ENCODE data around the gene WDR19. TPM values are rescaled to one million over a fixed set of nuclear protein-coding genes. Genes with fewer than 3 reads are reported as not detected.
A peak's percentile ranks its signal among the peaks of the same experiment; 100 is the strongest.

WDR19 gene
- polyA plus RNA-seq, 4 donors = 3.4 to 18.7 (median 9.2) TPM

DNA sequence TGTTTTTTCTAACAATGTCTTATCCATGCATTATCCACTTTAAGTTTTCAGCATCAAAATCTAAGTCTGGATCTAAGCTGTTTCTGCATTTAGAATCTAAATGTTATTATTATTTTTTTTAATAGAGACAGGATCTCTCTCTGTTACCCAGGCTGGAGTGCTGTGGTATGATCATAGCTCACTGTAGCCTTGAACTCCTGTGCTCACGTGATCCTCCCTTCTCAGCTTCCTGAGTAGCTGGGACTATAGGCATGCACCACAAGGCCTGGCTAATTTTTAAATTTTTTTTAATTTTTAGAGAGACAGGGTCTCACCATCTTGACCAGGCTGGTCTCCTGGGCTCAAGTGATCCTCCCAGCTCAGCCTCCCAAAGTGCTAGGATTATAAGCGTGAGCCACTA lies 52.7 kb downstream of the WDR19 start:
- Histone ChIP-seq H3K4me1 (ENCODE audit: control insufficient read depth in 3 of 3, insufficient read depth in 2 of 3, low read depth in 1 of 3, low read length in 2 of 3) (peaks cover 0 to 20% (median 0%) of the 10 kb centered on the region in 3 donors), H3K4me3 (ENCODE audit: low read depth in 1 of 3, low read length in 3 of 3) (no peak overlapping the region), H3K27me3 (ENCODE audit: control insufficient read depth in 3 of 3, insufficient read depth in 3 of 3, low read length in 3 of 3) (no peaks in the 10 kb centered on the region), H3K36me3 (ENCODE audit: control insufficient read depth in 3 of 3, insufficient read depth in 2 of 3, low read depth in 1 of 3, low read length in 3 of 3) (peaks cover 0 to 10% (median 3%) of the 10 kb centered on the region in 3 donors), H3K9me3 (ENCODE audit: control insufficient read depth in 2 of 2, insufficient read depth in 1 of 2, low read depth in 1 of 2, low read length in 1 of 2) (no peaks in the 10 kb centered on the region), H3K27ac (ENCODE audit: low read depth in 1 of 3, low read length in 2 of 3) (no peak overlapping the region)
- FAIRE-seq (no peak), DNase-seq (no peak)
- 92 to 97% (median 93%) methylated on average over 2 of the region's 2 CpGs for WGBS, 3 donors

DNA sequence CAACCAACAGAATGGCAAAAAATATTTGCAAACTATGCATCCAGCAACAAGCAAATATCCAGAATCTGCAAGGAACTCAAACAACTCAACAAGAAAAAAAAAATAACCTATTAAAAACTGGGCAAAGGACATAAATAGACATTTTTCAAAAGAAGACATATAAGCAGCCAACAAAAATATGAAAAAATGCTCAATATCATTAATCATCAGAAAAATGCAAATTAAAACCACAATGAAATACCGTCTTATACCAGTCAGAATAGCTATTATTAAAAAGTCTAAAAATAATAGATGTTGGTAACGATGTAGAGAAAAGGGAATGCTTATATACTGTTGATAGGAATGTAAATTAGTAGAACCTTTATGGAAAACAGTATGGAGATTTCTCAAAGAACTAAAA lies 53.4 kb downstream of the WDR19 start:
- 93 to 95% (median 94%) methylated on average over 2 of the region's 2 CpGs for WGBS, 3 donors
- Histone ChIP-seq H3K27me3 (ENCODE audit: control insufficient read depth in 3 of 3, insufficient read depth in 3 of 3, low read length in 3 of 3) (no peaks in the 10 kb centered on the region), H3K4me3 (ENCODE audit: low read depth in 1 of 3, low read length in 3 of 3) (no peak overlapping the region), H3K9me3 (ENCODE audit: control insufficient read depth in 2 of 2, insufficient read depth in 1 of 2, low read depth in 1 of 2, low read length in 1 of 2) (no peaks in the 10 kb centered on the region), H3K27ac (ENCODE audit: low read depth in 1 of 3, low read length in 2 of 3) (no peak overlapping the region), H3K4me1 (ENCODE audit: control insufficient read depth in 3 of 3, insufficient read depth in 2 of 3, low read depth in 1 of 3, low read length in 2 of 3) (peaks cover 0 to 20% (median 0%) of the 10 kb centered on the region in 3 donors), H3K36me3 (ENCODE audit: control insufficient read depth in 3 of 3, insufficient read depth in 2 of 3, low read depth in 1 of 3, low read length in 3 of 3) (peaks cover 0 to 8% (median 3%) of the 10 kb centered on the region in 3 donors)
- DNase-seq (no peak), FAIRE-seq (peak; percentile 73)

DNA sequence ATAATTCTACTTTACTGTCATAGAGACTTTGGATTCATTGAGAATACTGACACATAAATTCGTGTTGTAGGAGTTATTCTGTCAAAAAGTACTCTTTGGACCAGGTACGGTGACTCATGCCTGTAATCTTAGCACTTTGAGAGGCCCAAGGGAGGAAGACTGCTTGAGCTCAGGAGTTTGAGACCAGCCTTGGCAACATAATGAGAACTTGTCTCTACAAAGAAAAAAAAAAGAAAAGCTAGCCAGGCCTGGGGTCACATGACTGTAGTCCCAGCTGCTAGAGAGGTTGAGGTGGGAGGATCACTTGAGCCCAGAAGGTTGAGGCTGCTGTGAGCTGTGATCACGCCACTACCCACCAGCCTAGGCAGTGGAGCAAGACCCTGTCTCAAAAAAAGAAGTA lies 54.9 kb downstream of the WDR19 start:
- Histone ChIP-seq H3K27me3 (ENCODE audit: control insufficient read depth in 3 of 3, insufficient read depth in 3 of 3, low read length in 3 of 3) (no peaks in the 10 kb centered on the region), H3K4me3 (ENCODE audit: low read depth in 1 of 3, low read length in 3 of 3) (no peak overlapping the region), H3K36me3 (ENCODE audit: control insufficient read depth in 3 of 3, insufficient read depth in 2 of 3, low read depth in 1 of 3, low read length in 3 of 3) (peaks cover 0 to 4% (median 3%) of the 10 kb centered on the region in 3 donors), H3K9me3 (ENCODE audit: control insufficient read depth in 2 of 2, insufficient read depth in 1 of 2, low read depth in 1 of 2, low read length in 1 of 2) (no peaks in the 10 kb centered on the region), H3K27ac (ENCODE audit: low read depth in 1 of 3, low read length in 2 of 3) (peak overlapping the region in 1 of 3 donors; percentile 70), H3K4me1 (ENCODE audit: control insufficient read depth in 3 of 3, insufficient read depth in 2 of 3, low read depth in 1 of 3, low read length in 2 of 3) (peaks cover 0 to 20% (median 0%) of the 10 kb centered on the region in 3 donors)
- FAIRE-seq (peak; percentile 68), DNase-seq (peak; percentile 79 to 85)
- WGBS, 3 donors = 42 to 71% (median 45%) methylated on average over 3 of the region's 3 CpGs

DNA sequence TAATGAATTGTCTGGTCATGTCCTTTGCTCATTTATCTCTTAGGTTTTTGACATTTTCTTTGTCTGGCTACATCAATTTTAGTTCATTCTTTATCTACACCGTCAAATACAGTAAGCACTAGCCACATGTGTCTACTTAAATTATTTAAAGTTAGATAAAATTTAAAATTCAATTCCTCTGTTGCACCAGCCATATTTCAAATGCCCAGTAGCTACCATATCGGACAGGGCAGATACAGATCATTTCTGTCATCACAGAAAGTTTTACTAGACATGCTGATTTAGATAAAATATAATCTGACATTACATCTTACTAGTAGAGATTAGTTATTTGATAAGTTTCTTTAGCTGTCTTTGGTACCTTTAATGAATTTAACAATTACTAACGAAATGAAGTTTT lies 61.1 kb downstream of the WDR19 start:
- FAIRE-seq (no peak), DNase-seq (no peak)
- Histone ChIP-seq H3K4me3 (ENCODE audit: low read depth in 1 of 3, low read length in 3 of 3) (no peak overlapping the region), H3K9me3 (ENCODE audit: control insufficient read depth in 2 of 2, insufficient read depth in 1 of 2, low read depth in 1 of 2, low read length in 1 of 2) (peaks cover 0 to 7% of the 10 kb centered on the region in 2 donors), H3K27ac (ENCODE audit: low read depth in 1 of 3, low read length in 2 of 3) (no peak overlapping the region), H3K27me3 (ENCODE audit: control insufficient read depth in 3 of 3, insufficient read depth in 3 of 3, low read length in 3 of 3) (no peaks in the 10 kb centered on the region), H3K36me3 (ENCODE audit: control insufficient read depth in 3 of 3, insufficient read depth in 2 of 3, low read depth in 1 of 3, low read length in 3 of 3) (peaks cover 0 to 15% (median 0%) of the 10 kb centered on the region in 3 donors), H3K4me1 (ENCODE audit: control insufficient read depth in 3 of 3, insufficient read depth in 2 of 3, low read depth in 1 of 3, low read length in 2 of 3) (peaks cover 0 to 3% (median 0%) of the 10 kb centered on the region in 3 donors)
- WGBS, 3 donors = 91 to 97% (median 96%) methylated on average over 3 of the region's 3 CpGs

DNA sequence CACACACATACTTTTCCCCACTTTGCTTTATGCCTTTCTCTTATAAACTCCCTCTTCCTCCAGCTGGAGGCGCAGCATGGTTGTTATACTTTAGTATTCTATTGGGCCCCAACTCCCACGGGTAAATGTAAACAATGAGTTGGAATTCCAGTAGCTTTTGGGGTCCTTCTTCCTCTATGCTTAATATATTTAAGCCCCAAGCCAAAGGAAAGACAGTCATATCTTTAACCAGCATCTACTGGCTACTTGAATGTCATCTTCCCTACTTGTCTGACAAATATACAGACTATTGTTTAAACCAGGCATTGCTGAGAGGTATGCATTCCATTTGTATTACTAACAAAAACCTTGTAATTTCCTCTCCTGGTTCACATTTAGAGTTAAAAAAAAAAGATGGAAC lies 72.9 kb downstream of the WDR19 start:
- DNase-seq = no peak
- H3K36me3 ChIP-seq (ENCODE audit: control insufficient read depth in 3 of 3, insufficient read depth in 2 of 3, low read depth in 1 of 3, low read length in 3 of 3) = peaks cover 0 to 5% (median 0%) of the 10 kb centered on the region in 3 donors
- H3K27ac ChIP-seq (ENCODE audit: low read depth in 1 of 3, low read length in 2 of 3) = no peak overlapping the region
- no peaks in the 10 kb centered on the region for H3K4me1 ChIP-seq (ENCODE audit: control insufficient read depth in 3 of 3, insufficient read depth in 2 of 3, low read depth in 1 of 3, low read length in 2 of 3)
- FAIRE-seq = no peak
- H3K4me3 ChIP-seq (ENCODE audit: low read depth in 1 of 3, low read length in 3 of 3) = no peak overlapping the region
- WGBS, 3 donors = 50 to 59% (median 54%) methylated on average over 2 of the region's 2 CpGs
- no peaks in the 10 kb centered on the region for H3K27me3 ChIP-seq (ENCODE audit: control insufficient read depth in 3 of 3, insufficient read depth in 3 of 3, low read length in 3 of 3)
- no peaks in the 10 kb centered on the region for H3K9me3 ChIP-seq (ENCODE audit: control insufficient read depth in 2 of 2, insufficient read depth in 1 of 2, low read depth in 1 of 2, low read length in 1 of 2)

DNA sequence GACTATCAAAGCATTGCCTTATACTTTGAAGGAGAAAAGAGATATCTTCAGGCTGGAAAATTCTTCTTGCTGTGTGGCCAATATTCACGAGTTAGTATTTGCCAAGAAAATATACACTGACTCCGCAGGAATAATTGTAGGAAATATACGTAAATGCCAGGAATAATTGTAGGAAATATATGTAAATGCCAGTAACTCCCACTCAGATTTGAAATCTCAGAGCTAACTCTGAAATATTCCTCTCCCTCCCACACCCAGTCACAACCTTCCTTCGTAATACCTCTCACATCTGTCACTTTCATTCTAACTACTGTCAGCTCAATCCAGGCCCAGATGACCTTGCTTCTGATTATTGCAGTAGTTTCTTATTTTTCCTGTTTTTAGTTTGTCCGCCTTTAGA lies 73.5 kb downstream of the WDR19 start:
- Histone ChIP-seq H3K4me3 (ENCODE audit: low read depth in 1 of 3, low read length in 3 of 3) (no peak overlapping the region), H3K27ac (ENCODE audit: low read depth in 1 of 3, low read length in 2 of 3) (no peak overlapping the region), H3K27me3 (ENCODE audit: control insufficient read depth in 3 of 3, insufficient read depth in 3 of 3, low read length in 3 of 3) (no peaks in the 10 kb centered on the region), H3K36me3 (ENCODE audit: control insufficient read depth in 3 of 3, insufficient read depth in 2 of 3, low read depth in 1 of 3, low read length in 3 of 3) (peaks cover 0 to 5% (median 0%) of the 10 kb centered on the region in 3 donors), H3K4me1 (ENCODE audit: control insufficient read depth in 3 of 3, insufficient read depth in 2 of 3, low read depth in 1 of 3, low read length in 2 of 3) (no peaks in the 10 kb centered on the region), H3K9me3 (ENCODE audit: control insufficient read depth in 2 of 2, insufficient read depth in 1 of 2, low read depth in 1 of 2, low read length in 1 of 2) (no peaks in the 10 kb centered on the region)
- WGBS, 3 donors = 79 to 94% (median 88%) methylated on average over 5 of the region's 5 CpGs
- no peak for DNase-seq
- no peak for FAIRE-seq

DNA sequence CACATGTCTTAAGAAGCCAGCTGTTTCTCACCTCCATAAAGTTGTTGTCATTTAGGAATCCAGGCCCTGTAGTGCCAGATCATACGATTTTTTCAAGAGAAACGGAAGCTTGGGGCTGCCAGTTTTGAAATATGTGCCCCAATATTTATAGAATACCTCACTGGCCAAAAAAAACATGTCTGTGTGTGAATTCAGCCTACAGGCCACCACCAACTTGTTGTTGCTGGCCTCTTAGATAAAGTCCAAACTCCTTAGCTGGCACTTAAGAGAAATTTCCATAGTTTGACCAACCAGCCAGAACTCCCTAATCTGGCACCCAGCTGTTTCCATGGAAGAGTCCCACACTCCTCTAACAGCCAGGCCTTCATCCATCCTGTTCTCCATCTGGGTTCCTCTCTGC lies 74.1 kb downstream of the WDR19 start:
- no peak for FAIRE-seq
- Histone ChIP-seq H3K27ac (ENCODE audit: low read depth in 1 of 3, low read length in 2 of 3) (no peak overlapping the region), H3K4me1 (ENCODE audit: control insufficient read depth in 3 of 3, insufficient read depth in 2 of 3, low read depth in 1 of 3, low read length in 2 of 3) (no peaks in the 10 kb centered on the region), H3K9me3 (ENCODE audit: control insufficient read depth in 2 of 2, insufficient read depth in 1 of 2, low read depth in 1 of 2, low read length in 1 of 2) (no peaks in the 10 kb centered on the region), H3K36me3 (ENCODE audit: control insufficient read depth in 3 of 3, insufficient read depth in 2 of 3, low read depth in 1 of 3, low read length in 3 of 3) (peaks cover 0 to 5% (median 0%) of the 10 kb centered on the region in 3 donors), H3K4me3 (ENCODE audit: low read depth in 1 of 3, low read length in 3 of 3) (no peak overlapping the region), H3K27me3 (ENCODE audit: control insufficient read depth in 3 of 3, insufficient read depth in 3 of 3, low read length in 3 of 3) (no peaks in the 10 kb centered on the region)
- WGBS, 3 donors = 84 to 91% (median 87%) methylated on average over 2 of the region's 2 CpGs
- no peak for DNase-seq

DNA sequence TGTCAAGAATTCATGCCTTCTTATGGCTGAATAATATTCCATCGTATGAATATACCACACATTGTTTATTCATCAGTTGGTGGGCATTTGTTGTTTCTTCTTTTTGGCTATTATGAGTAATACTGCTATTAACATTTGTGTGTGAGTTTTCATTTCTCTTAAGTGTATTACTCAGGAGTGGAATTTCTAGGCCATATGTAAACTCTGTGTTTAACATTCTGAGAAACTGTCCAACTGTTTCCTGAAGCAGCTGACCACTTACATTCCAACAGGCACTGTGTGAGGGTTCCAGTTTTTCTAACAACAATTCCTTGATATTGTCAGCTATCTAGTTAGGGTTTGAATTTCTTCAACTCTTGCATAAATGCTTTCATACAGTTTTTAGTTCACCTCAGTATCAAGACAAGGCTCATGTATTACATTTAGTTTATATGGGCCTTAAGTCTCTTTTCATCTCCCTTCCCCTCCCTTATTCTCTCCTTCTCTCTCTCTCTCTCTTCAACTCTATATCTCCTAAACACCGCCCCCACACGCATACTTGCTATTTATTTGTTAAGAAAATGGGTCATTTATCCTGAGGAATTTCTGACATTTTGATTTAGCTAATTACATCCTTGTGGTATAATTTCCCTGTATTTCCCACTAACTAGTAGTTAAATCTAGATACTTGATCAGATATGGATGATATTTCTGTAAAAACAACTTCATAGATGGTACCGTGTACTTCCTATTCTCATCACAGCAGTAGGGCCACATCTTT lies 77.4 kb downstream of the WDR19 start:
- Histone ChIP-seq H3K27ac (ENCODE audit: low read depth in 1 of 3, low read length in 2 of 3) (no peak overlapping the region), H3K4me1 (ENCODE audit: control insufficient read depth in 3 of 3, insufficient read depth in 2 of 3, low read depth in 1 of 3, low read length in 2 of 3) (no peaks in the 10 kb centered on the region), H3K4me3 (ENCODE audit: low read depth in 1 of 3, low read length in 3 of 3) (no peak overlapping the region), H3K27me3 (ENCODE audit: control insufficient read depth in 3 of 3, insufficient read depth in 3 of 3, low read length in 3 of 3) (no peaks in the 10 kb centered on the region), H3K9me3 (ENCODE audit: control insufficient read depth in 2 of 2, insufficient read depth in 1 of 2, low read depth in 1 of 2, low read length in 1 of 2) (no peaks in the 10 kb centered on the region), H3K36me3 (ENCODE audit: control insufficient read depth in 3 of 3, insufficient read depth in 2 of 3, low read depth in 1 of 3, low read length in 3 of 3) (peaks cover 0 to 2% (median 0%) of the 10 kb centered on the region in 3 donors)
- no peak for FAIRE-seq
- WGBS, 3 donors = 92 to 96% (median 94%) methylated on average over 4 of the region's 4 CpGs
- DNase-seq = no peak
